Measurements from ENCODE around the gene ARHGAP25.

GRCh38 chr2:68807821-68808266 is 73.2 kb downstream of the ARHGAP25 start:
- TF ChIP-seq CTCF (IDR thresholded peaks at IDR 0.05 in 2 of 3, conservative IDR thresholded peaks at IDR 0.05 in 1 of 3; ENCODE audit: borderline replicate concordance in 1 of 3, insufficient read depth in 1 of 3, low read depth in 2 of 3, low read length in 2 of 3) (no peak), EZH2 (IDR thresholded peaks at IDR 0.05) (no peak), POLR2A (IDR thresholded peaks at IDR 0.05; ENCODE audit: borderline replicate concordance, extremely low read depth, insufficient read depth, insufficient read length) (no peak), RAD21 (IDR thresholded peaks at IDR 0.05; ENCODE audit: low read depth) (no peak), POLR2AphosphoS5 (IDR thresholded peaks at IDR 0.05; ENCODE audit: low read depth, low read length) (no peak), TCF7L2 (IDR thresholded peaks at IDR 0.05; ENCODE audit: borderline replicate concordance, extremely low read depth, insufficient read depth, insufficient read length) (no peak), ELF1 (IDR thresholded peaks at IDR 0.05; ENCODE audit: borderline replicate concordance, low read depth) (no peak), JUND (IDR thresholded peaks at IDR 0.05) (no peak), YY1 (IDR thresholded peaks at IDR 0.05; ENCODE audit: extremely low read depth, insufficient replicate concordance, low read depth, low read length) (no peak)
- TF ChIP-seq, protein P1, sequence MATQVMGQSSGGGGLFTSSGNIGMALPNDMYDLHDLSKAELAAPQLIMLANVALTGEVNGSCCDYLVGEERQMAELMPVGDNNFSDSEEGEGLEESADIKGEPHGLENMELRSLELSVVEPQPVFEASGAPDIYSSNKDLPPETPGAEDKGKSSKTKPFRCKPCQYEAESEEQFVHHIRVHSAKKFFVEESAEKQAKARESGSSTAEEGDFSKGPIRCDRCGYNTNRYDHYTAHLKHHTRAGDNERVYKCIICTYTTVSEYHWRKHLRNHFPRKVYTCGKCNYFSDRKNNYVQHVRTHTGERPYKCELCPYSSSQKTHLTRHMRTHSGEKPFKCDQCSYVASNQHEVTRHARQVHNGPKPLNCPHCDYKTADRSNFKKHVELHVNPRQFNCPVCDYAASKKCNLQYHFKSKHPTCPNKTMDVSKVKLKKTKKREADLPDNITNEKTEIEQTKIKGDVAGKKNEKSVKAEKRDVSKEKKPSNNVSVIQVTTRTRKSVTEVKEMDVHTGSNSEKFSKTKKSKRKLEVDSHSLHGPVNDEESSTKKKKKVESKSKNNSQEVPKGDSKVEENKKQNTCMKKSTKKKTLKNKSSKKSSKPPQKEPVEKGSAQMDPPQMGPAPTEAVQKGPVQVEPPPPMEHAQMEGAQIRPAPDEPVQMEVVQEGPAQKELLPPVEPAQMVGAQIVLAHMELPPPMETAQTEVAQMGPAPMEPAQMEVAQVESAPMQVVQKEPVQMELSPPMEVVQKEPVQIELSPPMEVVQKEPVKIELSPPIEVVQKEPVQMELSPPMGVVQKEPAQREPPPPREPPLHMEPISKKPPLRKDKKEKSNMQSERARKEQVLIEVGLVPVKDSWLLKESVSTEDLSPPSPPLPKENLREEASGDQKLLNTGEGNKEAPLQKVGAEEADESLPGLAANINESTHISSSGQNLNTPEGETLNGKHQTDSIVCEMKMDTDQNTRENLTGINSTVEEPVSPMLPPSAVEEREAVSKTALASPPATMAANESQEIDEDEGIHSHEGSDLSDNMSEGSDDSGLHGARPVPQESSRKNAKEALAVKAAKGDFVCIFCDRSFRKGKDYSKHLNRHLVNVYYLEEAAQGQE (IDR thresholded peaks at IDR 0.05; ENCODE audit: low read depth) = no peak
